Measurements from ENCODE around the gene FKBP10.
"Not testable (repeated sequence)": the region's sequence is repeated elsewhere in the genome, so short reads cannot be mapped to it uniquely, and the experiment has no call there.

FKBP10 gene

DNA sequence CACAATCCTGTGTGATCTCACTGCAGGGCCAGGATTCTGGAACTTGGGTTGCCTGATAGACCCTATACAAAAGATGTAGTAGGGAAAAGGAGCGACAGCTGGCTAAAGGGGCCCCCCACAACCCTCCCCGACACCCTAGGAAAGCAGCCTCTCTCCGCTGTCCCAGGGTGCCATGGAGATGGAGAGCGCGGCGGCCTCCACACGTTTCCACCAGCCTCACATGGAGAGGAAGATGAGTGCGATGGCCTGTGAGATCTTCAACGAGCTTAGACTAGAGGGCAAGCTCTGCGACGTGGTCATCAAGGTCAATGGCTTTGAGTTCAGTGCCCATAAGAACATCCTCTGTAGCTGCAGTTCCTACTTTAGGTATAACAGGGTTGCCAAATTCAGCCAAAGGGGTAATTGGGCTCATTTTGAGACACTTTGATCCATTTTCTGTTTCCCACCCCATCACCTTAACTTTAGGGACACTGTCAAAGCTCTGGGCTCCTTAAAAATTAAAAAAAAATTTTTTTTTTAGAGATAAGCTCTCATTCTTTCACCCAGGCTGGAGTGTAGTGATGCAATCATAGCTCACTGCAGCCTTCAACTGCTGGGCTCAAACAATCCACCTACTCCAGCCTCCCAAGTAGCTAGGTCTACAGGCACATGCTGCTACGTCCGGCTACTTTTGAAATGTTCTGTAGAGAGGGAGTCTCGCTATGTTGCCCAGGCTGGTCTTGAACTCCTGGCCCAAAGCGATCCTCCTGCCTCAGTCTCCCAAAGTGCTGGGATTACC lies 25.1 kb downstream of the FKBP10 start, which contains the start of gene KLHL10:
TSS of gene KLHL10 (plus strand) at position 65 of the 778 bp plus-strand sequence. CDS start at position 173, 108 bp downstream.
- Mint-ChIP-seq H3K4me1 (ENCODE audit: low read depth) (peaks cover 17% of the 10 kb centered on the region), H3K36me3 (ENCODE audit: low read depth) (peaks cover 7% of the 10 kb centered on the region), H3K4me3 (peak within 1 kb of the TSS; percentile 87), H3K27ac (no peak within 1 kb of the TSS), H3K27me3 (peaks cover 4% of the 10 kb centered on the region), H3K9me3 (no peaks in the 10 kb centered on the region)

DNA sequence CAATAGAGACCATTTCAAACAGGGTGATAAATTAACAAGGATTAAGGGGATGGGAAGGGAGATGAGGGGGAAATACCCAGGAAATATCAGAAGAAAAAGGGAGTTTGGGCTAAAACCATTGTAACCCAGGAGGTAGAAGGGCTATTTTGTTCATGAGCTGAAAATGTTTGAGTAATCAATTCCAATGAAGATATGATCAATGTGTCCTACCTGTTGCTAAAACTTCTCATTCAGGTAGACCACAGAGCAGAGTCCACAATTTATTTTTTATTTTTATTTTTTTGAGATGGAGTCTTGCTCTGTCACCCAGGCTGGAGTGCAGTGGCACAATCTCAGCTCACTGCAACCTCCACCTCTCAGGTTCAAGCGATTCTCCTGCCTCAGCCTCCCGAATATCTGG lies 26.6 kb downstream of the FKBP10 start:
- peaks cover 16% of the 10 kb centered on the region for H3K4me1 Mint-ChIP-seq (ENCODE audit: low read depth)
- H3K4me3 Mint-ChIP-seq, H3K27ac Mint-ChIP-seq: not testable (repeated sequence)

DNA sequence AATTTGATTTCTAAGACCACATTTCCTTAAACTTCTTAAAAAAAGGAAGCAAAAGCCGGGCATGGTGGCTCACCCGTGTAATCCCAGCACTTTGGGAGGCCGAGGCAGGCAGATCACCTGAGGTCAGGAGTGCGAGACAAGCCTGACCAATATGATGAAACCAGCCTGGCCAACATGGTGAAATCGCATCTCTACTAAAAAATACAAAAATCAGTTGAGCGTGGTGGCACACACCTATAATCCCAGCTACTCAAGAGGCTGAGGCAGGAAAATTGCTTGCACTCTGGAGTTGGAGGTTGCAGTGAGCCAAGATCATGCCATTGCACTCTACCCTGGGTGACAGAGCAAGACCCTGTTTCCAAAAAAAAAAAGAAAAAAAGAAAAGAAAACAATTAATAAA lies 28.0 kb downstream of the FKBP10 start:
- not testable (repeated sequence) for H3K9me3 Mint-ChIP-seq

More for the DNA sequence above, 26.6 kb downstream of the FKBP10 start:
- H3K27me3 Mint-ChIP-seq; H3K36me3 Mint-ChIP-seq (ENCODE audit: low read depth); H3K9me3 Mint-ChIP-seq: not testable (repeated sequence)

DNA sequence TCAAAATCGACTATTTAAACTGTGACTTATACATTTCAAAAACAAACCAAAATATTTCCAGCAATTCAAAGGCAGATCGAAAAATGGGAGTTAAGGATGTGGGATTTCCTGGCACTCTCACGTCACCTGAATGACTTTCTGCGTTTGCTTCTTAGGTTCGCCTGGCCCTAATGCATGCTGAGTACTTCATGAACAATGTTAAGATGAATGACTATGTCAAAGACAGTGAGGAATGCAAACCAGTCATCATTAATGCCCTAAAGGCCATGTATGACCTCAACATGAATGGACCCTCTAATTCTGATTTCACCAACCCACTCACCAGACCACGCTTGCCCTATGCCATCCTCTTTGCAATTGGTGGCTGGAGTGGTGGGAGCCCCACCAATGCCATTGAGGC lies 32.2 kb downstream of the FKBP10 start:
- Mint-ChIP-seq H3K27ac (no peak overlapping the region), H3K4me1 (ENCODE audit: low read depth) (peaks cover 5% of the 10 kb centered on the region), H3K9me3 (no peaks in the 10 kb centered on the region), H3K4me3 (no peak overlapping the region), H3K27me3 (no peaks in the 10 kb centered on the region), H3K36me3 (ENCODE audit: low read depth) (no peaks in the 10 kb centered on the region)

More for the DNA sequence above, 28.0 kb downstream of the FKBP10 start:
- not testable (repeated sequence) for H3K4me3 Mint-ChIP-seq; H3K4me1 Mint-ChIP-seq (ENCODE audit: low read depth); H3K27ac Mint-ChIP-seq; H3K27me3 Mint-ChIP-seq; H3K36me3 Mint-ChIP-seq (ENCODE audit: low read depth)

DNA sequence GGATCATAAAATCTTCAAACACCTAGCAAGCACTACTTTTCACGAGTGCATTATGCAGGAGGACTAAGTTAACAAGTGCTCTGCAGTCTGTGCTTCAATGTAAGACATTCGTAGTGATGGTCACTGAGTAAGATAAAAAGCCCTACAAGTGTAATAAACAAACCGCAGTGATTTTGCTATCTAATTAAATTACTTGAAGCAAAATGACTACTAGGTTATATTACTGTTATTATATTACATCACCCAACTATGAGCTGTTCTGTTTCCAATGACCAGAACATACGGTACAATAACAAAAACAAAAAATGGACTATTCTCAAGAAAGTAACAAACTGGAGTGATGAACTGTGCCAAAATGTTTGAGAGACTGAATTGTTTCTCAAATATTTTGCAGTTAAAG lies 36.0 kb downstream of the FKBP10 start:
- H3K4me1 Mint-ChIP-seq (ENCODE audit: low read depth) = peaks cover 26% of the 10 kb centered on the region
- H3K4me3 Mint-ChIP-seq = no peak overlapping the region
- H3K36me3 Mint-ChIP-seq (ENCODE audit: low read depth) = peaks cover 18% of the 10 kb centered on the region
- no peaks in the 10 kb centered on the region for H3K27me3 Mint-ChIP-seq
- H3K9me3 Mint-ChIP-seq = no peaks in the 10 kb centered on the region
- no peak overlapping the region for H3K27ac Mint-ChIP-seq

DNA sequence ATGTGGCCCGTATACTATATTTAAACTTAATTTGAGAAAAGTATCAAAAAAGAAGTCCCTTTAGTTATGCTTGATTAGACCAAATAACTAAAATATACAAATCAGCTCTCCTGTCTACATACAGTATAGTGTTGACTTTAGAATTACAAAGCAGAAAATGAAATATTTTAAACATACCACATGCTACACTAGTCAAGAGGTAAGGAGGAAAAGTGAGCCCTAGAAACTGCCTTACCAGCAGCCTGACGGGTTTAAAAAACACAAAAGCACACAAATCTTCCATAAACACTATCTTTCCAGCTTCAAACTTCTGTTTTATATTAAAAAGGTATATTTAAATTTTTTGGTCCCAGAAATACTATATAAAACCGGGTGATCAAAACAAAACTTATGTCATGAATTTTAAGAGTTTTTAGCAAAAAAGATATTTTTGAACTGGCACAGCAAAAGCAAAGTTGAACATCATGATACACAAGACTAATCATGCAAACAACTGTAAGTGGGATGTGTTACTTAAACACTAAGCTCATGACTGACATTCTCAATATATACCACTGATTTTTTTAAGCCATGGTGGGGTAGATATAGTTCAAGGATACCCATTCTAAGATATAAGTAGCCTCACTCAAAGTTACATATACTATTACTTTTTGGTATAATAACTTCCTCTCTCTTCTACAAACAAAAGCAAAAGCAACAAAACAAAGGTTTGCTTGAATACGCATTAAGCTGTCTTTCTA lies 36.6 kb downstream of the FKBP10 start:
- Mint-ChIP-seq H3K27ac (no peak overlapping the region), H3K9me3 (no peaks in the 10 kb centered on the region), H3K36me3 (ENCODE audit: low read depth) (peaks cover 23% of the 10 kb centered on the region), H3K4me3 (no peak overlapping the region), H3K4me1 (ENCODE audit: low read depth) (peaks cover 26% of the 10 kb centered on the region), H3K27me3 (no peaks in the 10 kb centered on the region)

DNA sequence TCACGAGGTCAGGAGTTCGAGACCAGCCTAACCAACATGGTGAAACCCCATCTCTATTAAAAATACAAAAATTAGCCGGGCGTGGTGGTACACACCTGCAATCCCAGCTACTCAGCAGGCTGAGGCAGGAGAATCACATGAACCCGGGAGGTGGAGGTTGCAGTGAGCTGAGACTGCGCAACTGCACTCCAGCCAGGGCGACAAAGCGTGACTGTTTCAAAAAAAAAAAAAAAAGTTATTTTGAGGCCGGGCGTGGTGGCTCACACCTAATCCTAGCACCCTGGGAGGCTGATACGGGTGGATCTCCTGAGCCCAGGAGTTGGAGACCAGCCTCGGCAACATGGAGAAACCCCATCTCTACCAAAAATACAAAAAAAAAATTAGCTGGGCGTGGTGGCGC lies 38.6 kb downstream of the FKBP10 start:
- H3K27me3 Mint-ChIP-seq, H3K27ac Mint-ChIP-seq, H3K4me3 Mint-ChIP-seq, H3K9me3 Mint-ChIP-seq: not testable (repeated sequence)
- peaks cover 30% of the 10 kb centered on the region for H3K36me3 Mint-ChIP-seq (ENCODE audit: low read depth)
- peaks cover 26% of the 10 kb centered on the region for H3K4me1 Mint-ChIP-seq (ENCODE audit: low read depth)

DNA sequence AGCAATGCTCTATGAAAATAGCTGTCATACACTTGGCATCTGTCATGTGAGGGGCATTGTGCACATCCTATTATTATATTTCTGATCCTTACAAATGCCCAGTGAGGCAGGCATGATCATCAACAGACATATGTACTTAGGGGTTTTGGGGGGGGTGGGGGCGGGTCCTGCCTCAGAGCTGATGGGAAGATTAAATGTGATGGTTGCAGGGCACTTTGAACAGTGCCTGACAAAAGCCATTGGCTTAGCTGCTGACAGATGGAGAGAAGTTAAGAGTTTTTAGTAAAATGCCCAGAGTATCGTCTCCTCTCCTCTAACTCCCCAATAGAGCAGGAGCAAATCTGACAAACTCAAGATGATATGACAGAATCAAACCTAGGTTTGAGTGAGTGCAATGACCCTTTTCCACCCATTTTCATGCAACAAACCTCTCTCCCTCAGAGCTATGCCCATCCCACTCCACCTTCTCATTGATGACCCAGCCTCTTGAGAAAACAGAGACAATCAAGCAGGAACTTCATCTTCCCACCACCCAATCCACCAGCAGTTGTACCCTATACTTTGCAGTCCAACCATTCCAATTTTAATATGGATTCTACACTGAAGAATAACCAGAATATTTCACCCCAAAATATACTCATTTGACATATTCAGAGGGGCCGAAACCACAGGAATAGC lies 47.6 kb downstream of the FKBP10 start:
- Mint-ChIP-seq H3K4me3 (no peak overlapping the region), H3K27ac (no peak overlapping the region), H3K9me3 (no peaks in the 10 kb centered on the region), H3K27me3 (no peaks in the 10 kb centered on the region), H3K36me3 (ENCODE audit: low read depth) (peaks cover 5% of the 10 kb centered on the region), H3K4me1 (ENCODE audit: low read depth) (peaks cover 15% of the 10 kb centered on the region)

DNA sequence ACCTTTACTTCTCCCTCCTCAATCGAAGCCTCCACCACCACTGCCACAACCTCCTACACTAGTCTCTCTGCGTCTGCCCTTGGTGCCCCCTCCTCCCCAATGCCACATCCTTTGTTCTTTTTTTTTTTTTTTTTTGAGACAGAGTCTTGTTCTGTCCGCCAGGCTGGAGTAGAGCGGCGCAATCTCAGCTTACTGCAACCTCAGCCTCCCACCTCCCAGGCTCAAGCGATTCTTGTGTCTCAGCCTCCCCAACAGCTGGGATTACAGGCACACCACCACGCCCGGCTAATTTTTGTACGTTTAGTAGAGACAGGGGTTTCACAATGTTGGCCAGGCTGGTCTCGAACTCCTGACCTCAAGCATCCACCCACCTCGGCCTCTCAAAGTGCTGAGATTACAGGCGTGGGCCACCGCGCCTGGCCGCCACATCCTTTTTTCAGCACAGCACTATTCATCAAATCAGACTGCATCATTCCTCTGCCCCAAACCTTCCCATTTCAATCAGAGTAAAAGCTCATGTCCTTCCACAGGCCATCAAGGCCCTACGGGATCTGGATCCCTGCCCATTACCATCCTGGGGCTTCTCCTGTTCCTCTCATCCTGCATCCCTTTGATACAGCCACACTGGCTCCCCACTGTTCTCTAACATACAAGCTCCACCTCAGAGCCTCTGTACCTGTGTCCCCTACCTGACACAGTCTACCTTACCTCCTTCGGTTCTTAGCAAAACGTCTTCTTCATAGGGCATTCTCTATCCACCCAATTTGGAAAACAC lies 50.5 kb downstream of the FKBP10 start:
- no peaks in the 10 kb centered on the region for H3K27me3 Mint-ChIP-seq
- peaks cover 21% of the 10 kb centered on the region for H3K36me3 Mint-ChIP-seq (ENCODE audit: low read depth)
- H3K4me3 Mint-ChIP-seq = no peak overlapping the region
- H3K27ac Mint-ChIP-seq = no peak overlapping the region
- H3K4me1 Mint-ChIP-seq (ENCODE audit: low read depth) = peaks cover 30% of the 10 kb centered on the region
- H3K9me3 Mint-ChIP-seq = no peaks in the 10 kb centered on the region

DNA sequence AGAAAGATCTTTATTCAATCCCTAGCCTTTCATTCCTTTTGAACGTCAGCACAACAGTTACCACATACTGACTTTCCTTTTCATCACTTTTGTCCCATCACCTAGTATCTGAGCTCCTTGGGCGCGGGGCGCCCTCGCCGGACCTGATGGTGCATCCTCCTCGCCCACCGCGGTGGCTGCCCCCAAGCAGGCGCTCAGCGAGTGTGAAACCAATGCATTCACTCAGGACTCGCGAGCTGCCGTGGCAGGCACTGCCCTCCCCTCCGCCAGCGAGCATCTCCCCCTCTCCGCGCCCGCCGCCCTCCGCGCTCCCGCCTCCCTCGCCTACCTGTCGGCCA lies 51.7 kb downstream of the FKBP10 start:
- H3K4me1 Mint-ChIP-seq (ENCODE audit: low read depth) = peaks cover 39% of the 10 kb centered on the region
- H3K27ac Mint-ChIP-seq = no peak overlapping the region
- H3K27me3 Mint-ChIP-seq = no peaks in the 10 kb centered on the region
- no peaks in the 10 kb centered on the region for H3K9me3 Mint-ChIP-seq
- no peak overlapping the region for H3K4me3 Mint-ChIP-seq
- peaks cover 33% of the 10 kb centered on the region for H3K36me3 Mint-ChIP-seq (ENCODE audit: low read depth)

DNA sequence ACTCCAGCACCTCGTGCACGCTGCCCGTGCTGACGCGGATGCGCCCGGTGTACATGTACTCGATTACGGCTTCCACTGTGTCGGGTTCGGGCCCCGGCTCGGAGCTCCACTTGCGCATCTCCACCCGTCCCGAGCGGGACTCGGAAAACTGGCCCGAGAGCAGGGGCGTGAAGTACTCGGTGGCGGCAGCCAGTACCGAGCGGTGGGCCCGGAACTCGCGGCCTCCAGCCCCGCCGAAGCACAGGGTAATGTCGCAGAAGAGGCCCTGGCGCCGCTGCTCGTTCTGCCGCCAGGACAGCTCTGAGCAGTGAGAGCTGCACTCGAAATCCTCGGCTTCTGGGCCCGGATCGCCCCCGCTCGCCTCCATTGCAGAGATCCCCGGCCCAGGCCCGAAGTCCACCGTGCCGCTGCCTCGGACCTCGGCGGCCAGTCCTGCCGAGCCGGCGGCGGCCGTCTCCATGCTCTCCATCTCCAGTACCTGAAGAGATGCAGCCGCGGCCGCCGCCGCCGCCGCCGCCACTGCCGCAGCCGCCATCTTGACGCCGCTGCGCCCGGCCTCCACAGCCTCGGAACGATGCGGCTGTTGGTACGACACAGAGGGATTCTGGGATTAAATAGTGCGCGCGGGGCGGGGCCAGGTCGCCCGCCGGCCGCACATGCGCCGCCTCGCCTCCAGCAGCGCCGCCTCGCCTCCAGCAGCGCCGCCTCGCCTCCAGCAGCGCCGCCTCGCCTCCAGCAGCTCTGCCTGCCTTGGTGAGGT lies 52.2 kb downstream of the FKBP10 start, which contains the start of gene KLHL11:
TSS of gene KLHL11 (minus strand) at position 588 of the 760 bp plus-strand sequence. CDS start at position 535, 53 bp downstream.
- H3K27me3 Mint-ChIP-seq = no peaks in the 10 kb centered on the region
- peaks cover 44% of the 10 kb centered on the region for H3K4me1 Mint-ChIP-seq (ENCODE audit: low read depth)
- H3K27ac Mint-ChIP-seq = peak within 1 kb of the TSS; percentile 76
- no peak within 1 kb of the TSS for H3K4me3 Mint-ChIP-seq
- H3K9me3 Mint-ChIP-seq = no peaks in the 10 kb centered on the region
- peaks cover 34% of the 10 kb centered on the region for H3K36me3 Mint-ChIP-seq (ENCODE audit: low read depth)

DNA sequence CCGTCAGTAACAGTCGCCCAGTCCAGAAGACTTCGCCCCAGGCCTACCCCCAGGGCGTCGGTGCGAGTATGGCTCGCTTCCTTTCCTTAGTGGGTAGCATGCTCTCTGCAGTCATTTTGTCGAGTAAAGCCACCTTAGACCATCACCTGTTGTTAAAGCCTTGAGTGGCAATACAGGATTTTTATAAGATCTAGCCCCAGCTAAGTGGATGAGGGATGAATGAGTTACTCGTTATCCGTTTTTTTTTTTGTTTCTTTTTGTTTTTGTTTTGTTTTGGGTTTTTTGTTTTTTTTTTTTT lies 52.7 kb downstream of the FKBP10 start:
- H3K4me3 Mint-ChIP-seq = no peak overlapping the region
- H3K27ac Mint-ChIP-seq = peak overlapping the region; percentile 76
- peaks cover 48% of the 10 kb centered on the region for H3K4me1 Mint-ChIP-seq (ENCODE audit: low read depth)

DNA sequence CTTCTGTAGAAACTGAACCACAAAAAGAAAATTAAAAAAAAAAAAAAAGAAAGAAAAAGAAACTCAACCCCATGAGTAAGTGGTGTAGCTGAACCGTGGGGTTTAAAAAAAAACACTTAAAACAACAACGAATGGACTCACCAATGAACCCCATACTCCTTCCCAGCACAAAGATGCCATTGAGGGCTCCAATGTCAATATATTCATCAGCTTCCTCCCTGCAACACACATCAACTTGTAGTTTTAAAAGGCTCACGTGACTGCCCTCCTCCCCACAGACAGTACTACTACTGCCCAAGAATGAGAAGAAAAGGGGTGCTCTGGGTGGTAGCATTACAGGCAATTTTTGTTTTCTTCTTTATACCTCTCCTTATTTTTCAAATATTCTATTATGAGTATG lies 55.8 kb downstream of the FKBP10 start:
- peak overlapping the region; percentile 83 for H3K27ac Mint-ChIP-seq
- peaks cover 42% of the 10 kb centered on the region for H3K4me1 Mint-ChIP-seq (ENCODE audit: low read depth)
- H3K27me3 Mint-ChIP-seq = no peaks in the 10 kb centered on the region
- H3K36me3 Mint-ChIP-seq (ENCODE audit: low read depth) = peaks cover 62% of the 10 kb centered on the region
- no peaks in the 10 kb centered on the region for H3K9me3 Mint-ChIP-seq
- peak overlapping the region; percentile 50 for H3K4me3 Mint-ChIP-seq

More for the DNA sequence above, 52.7 kb downstream of the FKBP10 start:
- Mint-ChIP-seq H3K27me3 (no peaks in the 10 kb centered on the region), H3K9me3 (no peaks in the 10 kb centered on the region), H3K36me3 (ENCODE audit: low read depth) (peaks cover 38% of the 10 kb centered on the region)

DNA sequence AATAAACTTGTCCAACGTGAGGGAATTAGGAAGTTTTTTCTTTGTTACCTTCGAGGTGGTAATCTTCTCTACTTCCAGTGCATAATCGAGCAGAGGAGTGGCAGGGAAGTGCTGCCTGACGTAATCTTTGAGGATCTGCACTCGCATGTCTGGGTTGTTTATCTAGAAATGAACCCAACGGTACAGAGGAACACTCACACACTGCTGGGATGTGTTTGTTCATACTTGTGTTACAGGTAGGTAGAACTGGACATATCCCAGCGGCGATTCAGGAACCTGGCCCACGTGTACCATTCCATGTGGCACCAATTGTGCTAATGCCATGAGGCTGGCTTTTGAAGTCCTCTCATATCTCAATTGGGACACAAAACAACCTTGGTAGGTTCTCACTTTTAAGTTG lies 56.6 kb downstream of the FKBP10 start:
- H3K36me3 Mint-ChIP-seq (ENCODE audit: low read depth) = peaks cover 67% of the 10 kb centered on the region

More for the DNA sequence above, 56.6 kb downstream of the FKBP10 start:
- peak overlapping the region; percentile 50 for H3K4me3 Mint-ChIP-seq
- no peaks in the 10 kb centered on the region for H3K9me3 Mint-ChIP-seq
- H3K4me1 Mint-ChIP-seq (ENCODE audit: low read depth) = peaks cover 42% of the 10 kb centered on the region
- no peaks in the 10 kb centered on the region for H3K27me3 Mint-ChIP-seq
- H3K27ac Mint-ChIP-seq = peak overlapping the region; percentile 83

All from stimulated activated naive CD8-positive, alpha-beta T cell treated with anti-CD3 and anti-CD28 coated beads, Interleukin-15, Interleukin-2, amounts not matched to agents 100 ng/mL and 50 ng/mL, for 24 hours (primary cell).